Loucy (cell line): Measurements from ENCODE around the gene MYT1.

Experiments
- H2AFZ ChIP-seq: fragments of 200-600 bp; sonication (generic); 2 replicates; pipeline ENCODE4 v1.6.0; 2016; ENCODE audit warnings: antibody characterized with exemption, mild to moderate bottlenecking, low read length, moderate library complexity
- H3F3A ChIP-seq: fragments of 200-600 bp; 2 replicates; pipeline ENCODE4 v1.6.0; 2016; ENCODE audit warnings: antibody characterized with exemption, low read depth, mild to moderate bottlenecking
- H3K27me3 ChIP-seq: fragments of 200-600 bp; sonication (generic); 2 replicates; pipeline ENCODE4 v1.6.1; 2014; ENCODE audit warnings: low read length, mild to moderate bottlenecking; ENCODE audit not compliant: insufficient read depth, poor library complexity, severe bottlenecking
- H3K36me3 ChIP-seq: fragments of 200-600 bp; sonication (generic); 2 replicates; pipeline ENCODE4 v1.6.1; 2016; ENCODE audit warnings: low read length; ENCODE audit not compliant: insufficient read depth
- H3K4me1 ChIP-seq: fragments of 200-600 bp; sonication (generic); 2 replicates; pipeline ENCODE4 v1.5.1; 2014; ENCODE audit warnings: low read length, mild to moderate bottlenecking; ENCODE audit not compliant: insufficient read depth, poor library complexity, severe bottlenecking
- H3K4me2 ChIP-seq: fragments of 200-600 bp; sonication (generic); 2 replicates; pipeline ENCODE4 v1.6.0; 2014; ENCODE audit warnings: antibody characterized with exemption, low read length, low read depth, mild to moderate bottlenecking; ENCODE audit not compliant: poor library complexity, severe bottlenecking
- H3K4me3 ChIP-seq: fragments of 200-600 bp; sonication (generic); 2 replicates; pipeline ENCODE4 v1.5.1; 2014; ENCODE audit warnings: low read length, mild to moderate bottlenecking, mixed read lengths; ENCODE audit not compliant: poor library complexity, severe bottlenecking
- H3K79me2 ChIP-seq: fragments of 200-600 bp; sonication (generic); 2 replicates; pipeline ENCODE4 v1.6.1; 2014; ENCODE audit warnings: low read length; ENCODE audit not compliant: insufficient read depth
- H3K9ac ChIP-seq: fragments of 200-600 bp; sonication (generic); 2 replicates; pipeline ENCODE4 v1.6.0; 2014; ENCODE audit warnings: mild to moderate bottlenecking, low read depth, low read length, moderate library complexity; ENCODE audit not compliant: poor library complexity, severe bottlenecking
- H3K9me2 ChIP-seq: fragments of 200-600 bp; sonication (generic); replicated peaks from 2 replicates; pipeline ENCODE4 v1.6.1; 2016; ENCODE audit warnings: low read depth, low read length, mixed read lengths
- H3K9me3 ChIP-seq: fragments of 200-600 bp; sonication (generic); 2 replicates; pipeline ENCODE4 v1.6.1; 2014; ENCODE audit warnings: mild to moderate bottlenecking, antibody characterized with exemption, low read length, low read depth; ENCODE audit not compliant: insufficient read depth
- H4K20me1 ChIP-seq: fragments of 200-600 bp; sonication (generic); 2 replicates; pipeline ENCODE4 v1.6.0; 2014; ENCODE audit warnings: antibody characterized with exemption, low read length, mild to moderate bottlenecking; ENCODE audit not compliant: insufficient read depth, poor library complexity, severe bottlenecking
- CTCF ChIP-seq: fragments of 200-600 bp; sonication (generic); conservative IDR thresholded peaks from 2 replicates; pipeline ENCODE4 v1.5.1; 2014; ENCODE audit warnings: mild to moderate bottlenecking, antibody characterized with exemption, low read length
- EZH2phosphoT487 ChIP-seq: fragments of 200-600 bp; IDR thresholded peaks from 2 replicates; pipeline ENCODE4 v1.6.1; 2018; ENCODE audit warnings: antibody characterized with exemption, mild to moderate bottlenecking, moderate library complexity, borderline replicate concordance

The MYT1 gene

GRCh38 chr20:64268174-64268573, 103.9 kb downstream of the MYT1 start:
- H4K20me1 ChIP-seq = no peaks in the 10 kb centered on the region
- H3K36me3 ChIP-seq = no peaks in the 10 kb centered on the region
- H3K9ac ChIP-seq = no peak overlapping the region

GRCh38 chr20:64269604-64270411, 105.6 kb downstream of the MYT1 start:
- no peaks in the 10 kb centered on the region for H3K79me2 ChIP-seq
- H2AFZ ChIP-seq = no peak overlapping the region
- TF ChIP-seq CTCF (no peak), EZH2phosphoT487 (no peak)
- H3K27me3 ChIP-seq = no peaks in the 10 kb centered on the region
- peaks cover 3% of the 10 kb centered on the region; the same call in 1 of the 2 replicates for H3K36me3 ChIP-seq
- H4K20me1 ChIP-seq = no peaks in the 10 kb centered on the region
- H3K4me2 ChIP-seq = no peak overlapping the region
- no peak overlapping the region for H3K9ac ChIP-seq
- H3K4me1 ChIP-seq = peaks cover 9% of the 10 kb centered on the region
- H3F3A ChIP-seq = no peaks in the 10 kb centered on the region
- no peaks in the 10 kb centered on the region for H3K9me2 ChIP-seq
- H3K4me3 ChIP-seq = no peak overlapping the region
- H3K9me3 ChIP-seq = peaks cover 6% of the 10 kb centered on the region; the same call in 1 of the 2 replicates

More at GRCh38 chr20:64268174-64268573, 103.9 kb downstream of the MYT1 start:
- Histone ChIP-seq H3K4me3 (no peak overlapping the region), H2AFZ (no peak overlapping the region), H3F3A (no peaks in the 10 kb centered on the region), H3K27me3 (no peaks in the 10 kb centered on the region), H3K79me2 (no peaks in the 10 kb centered on the region), H3K9me2 (no peaks in the 10 kb centered on the region), H3K4me2 (no peak overlapping the region), H3K9me3 (peaks cover 6% of the 10 kb centered on the region; the same call in 1 of the 2 replicates), H3K4me1 (peaks cover 25% of the 10 kb centered on the region)
- no peak for TF ChIP-seq EZH2phosphoT487

GRCh38 chr20:64271636-64272035, 107.4 kb downstream of the MYT1 start:
- Histone ChIP-seq H3K4me1 (no peaks in the 10 kb centered on the region), H3K79me2 (no peaks in the 10 kb centered on the region), H3K9me3 (peaks cover 6% of the 10 kb centered on the region; the same call in 1 of the 2 replicates), H3K4me2 (no peak overlapping the region), H3K9me2 (no peaks in the 10 kb centered on the region), H3K36me3 (peaks cover 3% of the 10 kb centered on the region; the same call in 1 of the 2 replicates), H2AFZ (no peak overlapping the region), H3F3A (no peaks in the 10 kb centered on the region), H3K27me3 (no peaks in the 10 kb centered on the region), H3K4me3 (no peak overlapping the region), H4K20me1 (no peaks in the 10 kb centered on the region), H3K9ac (no peak overlapping the region)
- TF ChIP-seq EZH2phosphoT487 (no peak), CTCF (no peak)
